Adipose tissue (tissue), 3 donors: Measurements from ENCODE around the gene OR52E6. TPM values are rescaled to one million over a fixed set of nuclear protein-coding genes. Genes with fewer than 3 reads are reported as not detected.

Experiments
- H3K27ac ChIP-seq: one replicate; pipeline ENCODE4 v1.5.1; 2013; ENCODE audit warnings: low read depth, low read length
- WGBS, 3 donors: extraction: QIAGEN DNeasy Blood & Tissue Kit; methylation state at CpG; one replicate each; pipeline ENCODE4 v1.1.7; 2013; 5-methylcytosine and 5-hydroxymethylcytosine counted together
- polyA plus RNA-seq, 3 donors: library from polyadenylated mRNA; stranded (reverse); fragments of 200-250 nt; gene quantifications; one replicate each; pipeline ENCODE4 v1.2.3, GENCODE V29; 2013
- donor health status: healthy with polysubstance abuse.
- donor health status: Bipolar disorder and iron deficiency.
- donor health status: healthy.

Gene OR52E6
- polyA plus RNA-seq, 3 donors = not detected

DNA sequence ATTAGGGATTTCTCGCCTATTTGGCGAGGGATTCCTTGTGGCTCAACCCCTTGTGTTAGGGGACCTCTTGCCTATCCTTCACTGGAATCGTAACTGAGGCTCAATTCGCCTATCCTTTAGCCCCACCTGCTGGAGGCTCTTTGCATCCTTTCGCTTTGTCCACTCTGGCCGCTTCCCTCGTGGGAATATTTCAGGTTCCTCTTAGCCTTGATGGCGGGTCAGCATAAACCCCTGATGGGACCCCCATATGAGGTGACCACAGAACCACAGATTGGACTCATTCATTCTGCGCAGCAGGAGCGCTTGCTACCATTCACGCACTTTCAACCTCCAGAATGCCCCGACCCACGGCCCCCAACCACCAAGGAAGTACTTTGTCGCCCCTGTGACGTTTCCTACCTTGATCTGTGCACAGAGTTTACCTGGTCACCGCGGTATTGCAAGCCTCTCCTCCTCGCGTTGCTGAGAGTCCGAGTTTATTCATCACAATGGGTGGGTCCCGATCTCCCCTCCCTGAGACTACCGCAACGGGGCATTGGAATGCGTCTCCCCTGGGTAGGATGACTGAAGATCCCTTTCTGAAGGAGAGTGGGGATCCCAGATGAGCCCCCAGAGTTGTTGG, 33.1 kb downstream of the OR52E6 start, which contains the start of gene OR52N2:
Gene OR52N2 (plus strand): TSS at position 425 of the 622 bp plus-strand sequence. CDS start 11,412 bp downstream, outside the sequence.
- 3 to 10% (median 8%) methylated on average over 24 of the region's 24 CpGs for WGBS, 3 donors
- no peak within 1 kb of the TSS for H3K27ac ChIP-seq

DNA sequence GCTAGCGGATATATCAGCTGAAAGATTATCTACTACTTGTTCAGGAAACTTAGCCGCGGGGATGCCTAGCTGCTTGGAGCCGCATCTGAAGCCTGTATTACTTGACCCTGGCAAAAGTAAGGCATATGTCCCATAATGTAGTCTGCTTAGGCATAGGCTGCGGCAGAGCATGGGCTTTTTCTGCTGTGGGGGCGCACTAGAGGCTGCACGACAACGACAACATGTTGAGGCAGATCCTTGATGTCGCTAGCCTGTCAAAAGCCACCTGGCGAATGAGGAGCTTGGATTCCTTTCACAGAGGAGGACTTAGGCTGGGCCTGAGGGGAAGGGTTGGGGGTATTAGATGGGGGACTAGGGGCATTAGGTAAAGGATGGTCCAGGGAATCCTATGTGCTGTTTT, 34.1 kb downstream of the OR52E6 start:
- 63 to 68% (median 67%) methylated on average over 10 of the region's 10 CpGs for WGBS, 3 donors
- H3K27ac ChIP-seq = no peak overlapping the region

DNA sequence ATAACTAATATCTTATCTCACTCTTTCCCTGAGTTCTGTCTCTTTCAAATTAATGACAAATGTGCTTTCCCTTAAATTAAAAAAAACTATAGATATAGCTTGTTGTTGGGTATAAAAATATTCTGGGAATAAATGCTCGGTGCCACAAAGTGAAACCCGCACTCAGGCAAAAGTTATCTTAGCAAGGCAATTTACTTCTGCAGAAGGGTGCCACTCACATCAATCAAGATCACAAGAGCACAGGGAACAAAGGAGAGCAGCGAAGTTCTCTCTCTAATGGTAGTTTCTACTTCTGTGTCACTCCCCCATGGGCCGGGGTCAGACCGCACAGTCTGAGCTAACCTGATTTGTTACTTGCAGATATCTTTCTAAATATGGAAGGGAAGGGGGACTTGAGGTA, 37.7 kb downstream of the OR52E6 start:
- 82 to 90% (median 90%) methylated on average over 5 of the region's 5 CpGs for WGBS, 3 donors
- no peak overlapping the region for H3K27ac ChIP-seq

DNA sequence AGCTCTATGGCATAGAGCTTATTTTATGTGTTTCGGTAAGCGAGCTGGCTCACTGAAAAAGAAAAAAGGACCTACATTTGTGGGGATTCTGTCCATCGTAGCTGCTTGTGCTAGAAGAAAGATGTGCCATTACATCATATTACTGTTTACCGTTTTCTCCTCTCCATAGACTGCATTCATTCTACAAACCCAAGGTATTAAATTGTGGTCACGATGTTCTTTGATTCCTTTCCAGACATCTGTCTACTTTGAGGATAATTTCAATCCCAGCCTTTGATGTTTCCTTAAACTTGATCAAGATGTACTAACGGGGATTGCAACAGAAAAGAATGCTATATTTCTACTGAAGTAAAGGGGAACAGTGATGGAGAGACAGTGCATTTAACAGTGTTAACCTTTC, 45.2 kb downstream of the OR52E6 start:
- no peak overlapping the region for H3K27ac ChIP-seq
- WGBS, 3 donors = 81 to 87% (median 83%) methylated on average over 6 of the region's 6 CpGs

DNA sequence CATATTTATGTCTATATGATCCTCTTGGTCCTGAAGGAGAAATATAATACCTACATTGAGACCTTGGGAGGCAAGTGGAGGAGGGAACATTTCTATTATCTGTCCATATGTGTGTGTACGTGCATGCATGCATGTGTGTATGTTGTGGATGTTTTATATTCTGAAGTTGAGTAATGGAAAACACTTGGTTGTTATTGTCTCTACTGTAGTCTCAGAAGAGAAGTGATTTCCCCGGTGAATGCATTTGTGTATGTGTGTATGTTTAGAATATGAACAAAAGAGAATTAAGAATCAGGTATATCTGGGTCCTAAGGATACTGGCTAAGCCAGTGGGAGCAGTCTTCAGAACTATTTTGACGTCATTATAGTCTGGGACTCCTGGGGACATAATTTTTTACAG, 50.5 kb downstream of the OR52E6 start, which contains the start of gene OR52N1:
Gene OR52N1 (minus strand): TSS at position 101 of the 400 bp plus-strand sequence. CDS start 2,449 bp downstream, outside the sequence.
- WGBS, 3 donors = 79 to 82% (median 79%) methylated on average over 3 of the region's 3 CpGs

More for the DNA sequence above, 50.5 kb downstream of the OR52E6 start, which contains the start of gene OR52N1:
- H3K27ac ChIP-seq = no peak within 1 kb of the TSS

Other genes with a start within 250 kb of the OR52E6 start
- gene TRIM6, start 245.3 kb downstream of the OR52E6 start, polyA plus RNA-seq = 1 to 10 TPM; 1.4 to 2.9 (median 2.4) TPM
- gene TRIM34, start 216.9 kb downstream of the OR52E6 start, polyA plus RNA-seq = 1 to 10 TPM; 1.8 to 6.7 (median 3.8) TPM
- gene TRIM5, start 156.8 kb downstream of the OR52E6 start, polyA plus RNA-seq = 10 to 100 TPM in 1 of 3 donors, 1 to 10 TPM in 2; 7.7 to 11.2 (median 9.7) TPM
- 10 to 100 TPM in 2 of 3 donors, 1 to 10 TPM in 1; 8.3 to 43.7 (median 22.8) TPM for gene TRIM22, start 152.1 kb downstream of the OR52E6 start, polyA plus RNA-seq
- not detected for gene OR56B1, start 105.4 kb downstream of the OR52E6 start, polyA plus RNA-seq
- gene OR52N4, start 87.7 kb downstream of the OR52E6 start, polyA plus RNA-seq = under 1 TPM in 1 of 3 donors, not detected in 2; 0.21 TPM
- under 1 TPM in 1 of 3 donors, not detected in 2; 0.04 TPM for gene OR52N5, start 58.5 kb downstream of the OR52E6 start, polyA plus RNA-seq
- under 1 TPM in 1 of 3 donors, not detected in 2; 0.06 TPM for gene OR52N1, start 50.6 kb downstream of the OR52E6 start, polyA plus RNA-seq
- gene OR52N2, start 33.0 kb downstream of the OR52E6 start, polyA plus RNA-seq = under 1 TPM in 1 of 3 donors, not detected in 2; 0.14 TPM
- gene OR52E8, start 15.8 kb upstream of the OR52E6 start, polyA plus RNA-seq = not detected
- gene OR52E4, start 38.7 kb upstream of the OR52E6 start, polyA plus RNA-seq = not detected
- not detected for gene OR52E5, start 51.3 kb upstream of the OR52E6 start, polyA plus RNA-seq
- not detected for gene OR56A3, start 100.4 kb upstream of the OR52E6 start, polyA plus RNA-seq
- not detected for gene OR56A5, start 126.6 kb upstream of the OR52E6 start, polyA plus RNA-seq
- not detected for gene OR52L1, start 145.1 kb upstream of the OR52E6 start, polyA plus RNA-seq
- not detected for gene OR56A4, start 165.0 kb upstream of the OR52E6 start, polyA plus RNA-seq
- not detected for gene OR56A1, start 188.9 kb upstream of the OR52E6 start, polyA plus RNA-seq